Muscle of back (tissue), 13 donors: Measurements from ENCODE around the gene PSMB7. TPM values are rescaled to one million over a fixed set of nuclear protein-coding genes. Genes with fewer than 3 reads are reported as not detected.

Source experiments
- DNase-seq, 3 donors: peaks; one replicate each; pipeline versions ENCODE4 v3.0.0 to v3.0.0-alpha.2; 2013
- long read RNA-seq, 9 donors: transcript quantifications; one replicate each; lab custom pipeline, GENCODE V29; 2026
- polyA plus RNA-seq, 10 donors: library from polyadenylated mRNA; unstranded; fragments of 120-200 nt; gene quantifications; one replicate each; pipeline ENCODE4 v1.2.1, GENCODE V29; 2013; ENCODE audit not compliant: insufficient read length in 10 of 10

PSMB7 gene
- polyA plus RNA-seq = 100 to 1,000 TPM; 155 to 206 (median 185) TPM
- long read RNA-seq, donor 1, transcript PSMB7-201 (8 exons, 980 nt) = major isoform, 67 of 124 reads
- long read RNA-seq, donor 1, partial matches to known transcripts = 51 of 124 reads
- long read RNA-seq, donor 1, other reads (novel, unspliced or antisense) = 6 of 124 reads
- long read RNA-seq, donor 2, transcript PSMB7-201 (8 exons, 980 nt) = major isoform, 76 of 128 reads
- long read RNA-seq, donor 2, partial matches to known transcripts = 41 of 128 reads
- long read RNA-seq, donor 2, other reads (novel, unspliced or antisense) = 11 of 128 reads
- long read RNA-seq, donor 3 = 0 reads
- long read RNA-seq, donor 4, transcript PSMB7-201 (8 exons, 980 nt) = major isoform, 61 of 130 reads
- long read RNA-seq, donor 4, partial matches to known transcripts = 69 of 130 reads
- long read RNA-seq, donor 4, other reads (novel, unspliced or antisense) = 0 of 130 reads
- long read RNA-seq, donor 5, transcript PSMB7-201 (8 exons, 980 nt) = major isoform, 63 of 89 reads
- long read RNA-seq, donor 5, partial matches to known transcripts = 17 of 89 reads
- long read RNA-seq, donor 5, other reads (novel, unspliced or antisense) = 9 of 89 reads
- long read RNA-seq, donor 6, transcript PSMB7-201 (8 exons, 980 nt) = major isoform, 78 of 148 reads
- long read RNA-seq, donor 6, partial matches to known transcripts = 65 of 148 reads
- long read RNA-seq, donor 6, other reads (novel, unspliced or antisense) = 5 of 148 reads
- long read RNA-seq, donor 7, transcript PSMB7-201 (8 exons, 980 nt) = major isoform, 49 of 117 reads
- long read RNA-seq, donor 7, partial matches to known transcripts = 51 of 117 reads
- long read RNA-seq, donor 7, other reads (novel, unspliced or antisense) = 17 of 117 reads
- long read RNA-seq, donor 8, transcript PSMB7-201 (8 exons, 980 nt) = major isoform, 44 of 89 reads
- long read RNA-seq, donor 8, partial matches to known transcripts = 45 of 89 reads
- long read RNA-seq, donor 8, other reads (novel, unspliced or antisense) = 0 of 89 reads
- long read RNA-seq, donor 9, transcript PSMB7-201 (8 exons, 980 nt) = major isoform, 7 of 7 reads
- long read RNA-seq, donor 9, partial matches to known transcripts = 0 of 7 reads
- long read RNA-seq, donor 9, other reads (novel, unspliced or antisense) = 0 of 7 reads

DNA sequence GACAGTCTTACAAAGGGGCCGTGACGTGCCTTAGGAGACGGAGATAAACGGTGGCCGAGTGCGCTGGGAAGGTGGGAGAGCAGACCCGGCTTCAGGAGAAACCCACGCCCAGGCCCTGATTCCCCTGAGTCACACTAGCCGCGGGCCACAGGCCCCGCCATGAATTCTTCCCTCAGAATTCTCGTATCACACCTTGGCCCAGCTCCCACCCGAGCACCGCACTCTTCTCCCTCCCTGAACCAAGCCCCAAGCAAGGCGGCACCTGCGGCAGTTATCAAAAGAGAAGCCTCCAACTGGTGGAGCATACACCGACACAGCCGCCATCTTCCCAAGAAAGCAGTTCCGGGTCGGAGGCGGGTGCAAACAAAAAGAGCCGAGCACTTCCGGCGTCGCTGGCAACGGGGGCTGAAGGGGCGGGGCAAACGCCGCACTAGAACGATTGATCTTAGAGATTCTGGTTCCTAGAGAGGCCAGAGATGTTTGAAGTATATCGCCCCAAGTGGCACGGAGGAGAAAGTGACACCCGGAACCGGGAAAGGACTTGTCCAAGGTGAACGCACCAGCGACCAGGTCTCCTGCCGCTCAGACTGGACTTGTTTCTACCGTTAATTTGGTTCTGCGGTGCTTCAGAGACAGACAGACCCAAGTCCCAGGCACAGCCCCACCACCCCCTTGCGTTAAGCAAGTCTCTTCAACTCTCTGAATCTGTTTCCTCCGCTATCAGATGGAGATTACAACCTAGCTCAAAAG, at the start of gene PSMB7:
TSS of gene PSMB7 (minus strand) at position 341 of the 750 bp plus-strand sequence. CDS start at position 324, 17 bp downstream.
- DNase-seq = peak; percentile 94 to 97 (median 96)

DNA sequence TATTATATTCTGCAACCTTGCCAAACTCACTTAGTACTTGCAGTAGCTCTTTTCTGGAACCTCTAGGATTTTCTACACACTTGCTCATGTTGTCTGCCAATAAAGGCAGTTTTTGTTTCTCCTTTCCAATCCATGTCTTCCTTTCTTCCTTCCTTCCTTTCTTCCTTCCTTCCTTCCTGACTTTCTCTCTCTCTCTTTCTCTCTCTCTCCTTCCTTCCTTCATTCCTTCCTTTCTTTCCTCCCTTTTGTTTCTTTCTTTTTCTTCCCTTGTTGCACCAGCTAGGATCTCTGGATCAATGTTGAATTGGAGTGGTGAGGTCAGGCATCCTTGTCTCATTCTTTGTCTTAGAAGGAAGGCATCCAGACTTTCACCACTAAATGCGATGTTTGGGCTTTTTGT, 47.5 kb upstream of the PSMB7 start:
- no peak for DNase-seq

DNA sequence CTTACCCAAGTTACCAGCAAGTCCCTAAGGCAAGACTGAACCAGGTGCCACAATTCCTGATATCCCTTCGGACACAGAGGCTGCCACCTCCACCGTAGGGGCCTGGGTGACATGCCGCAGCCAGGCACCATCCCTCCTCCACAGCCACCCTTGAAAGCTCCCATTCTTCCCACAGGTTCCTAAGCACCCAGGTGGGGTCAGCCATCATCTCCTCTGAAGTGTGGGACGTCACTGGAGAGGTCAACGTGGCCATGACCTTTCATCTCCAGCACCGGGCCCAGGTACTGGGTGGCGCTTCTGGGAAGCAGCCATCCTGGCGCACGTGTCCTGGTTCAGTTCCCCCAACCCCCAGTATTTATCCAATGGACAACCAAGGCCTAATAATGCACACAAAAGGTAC, 43.2 kb upstream of the PSMB7 start:
- DNase-seq = no peak

DNA sequence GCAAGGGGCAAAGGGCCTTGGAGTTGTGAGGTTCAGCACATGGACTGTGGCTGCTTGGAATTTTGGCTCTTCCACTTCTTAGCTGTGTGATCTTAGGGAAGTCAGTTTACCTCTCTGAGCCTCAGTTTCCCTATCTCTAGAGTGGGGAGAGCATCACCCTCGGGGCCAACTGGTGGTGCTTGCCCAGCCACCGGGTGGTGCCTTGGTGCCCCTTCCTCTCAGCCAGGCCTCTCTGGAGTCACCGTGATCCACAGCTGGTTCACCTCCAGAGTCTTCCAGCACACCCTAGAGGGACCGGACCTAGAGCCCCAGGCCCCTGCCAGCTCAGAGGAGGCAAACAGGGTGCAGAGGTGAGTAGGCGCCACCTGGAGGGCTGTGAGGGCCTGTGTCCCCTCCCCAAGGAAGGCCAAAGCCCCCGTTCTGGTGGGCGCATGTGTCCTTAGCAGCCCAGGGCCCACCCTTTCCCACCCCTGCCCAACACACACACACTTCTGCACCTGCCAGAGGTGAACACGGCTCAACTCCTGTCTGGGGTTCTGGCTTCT, 42.7 kb upstream of the PSMB7 start:
- DNase-seq = no peak

DNA sequence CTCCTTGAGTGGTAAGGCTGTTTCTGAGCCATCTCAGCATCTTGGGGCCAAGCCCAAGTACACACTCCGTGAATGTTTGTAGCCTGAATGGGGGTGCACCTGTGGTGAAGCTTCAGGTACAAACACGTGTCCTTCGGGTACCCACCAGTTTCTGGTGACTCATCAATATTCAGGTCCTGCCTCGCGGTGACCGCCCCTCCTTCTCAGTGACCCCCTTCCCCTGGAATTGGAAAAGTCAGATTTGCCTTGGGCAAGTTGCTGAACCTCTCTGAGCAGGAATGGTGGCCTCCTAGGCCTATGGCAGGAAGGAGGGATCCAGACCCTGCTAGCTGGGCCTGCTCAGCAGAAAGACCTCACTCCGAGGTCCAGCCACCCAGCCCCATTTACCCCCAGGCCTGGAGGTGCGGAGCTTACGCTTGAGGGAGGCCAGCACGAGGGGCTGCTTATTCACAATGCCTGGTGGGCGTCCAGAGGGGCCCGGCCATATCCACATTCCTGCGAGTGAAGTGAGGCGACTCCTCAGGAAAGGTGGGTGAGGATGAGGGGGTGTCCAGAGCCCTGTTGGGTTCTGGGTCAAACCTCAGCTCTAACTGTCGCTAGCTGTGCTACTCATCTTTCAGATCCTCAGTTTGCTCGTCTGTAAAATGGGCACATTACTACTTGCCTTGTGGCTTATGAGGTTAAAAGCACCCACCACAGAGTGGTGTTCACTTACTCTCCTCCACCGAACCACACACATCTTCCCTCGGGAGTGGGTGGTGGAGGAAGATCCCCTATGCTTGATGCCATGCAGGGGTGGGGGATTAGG, 42.0 kb upstream of the PSMB7 start:
- DNase-seq = no peak

DNA sequence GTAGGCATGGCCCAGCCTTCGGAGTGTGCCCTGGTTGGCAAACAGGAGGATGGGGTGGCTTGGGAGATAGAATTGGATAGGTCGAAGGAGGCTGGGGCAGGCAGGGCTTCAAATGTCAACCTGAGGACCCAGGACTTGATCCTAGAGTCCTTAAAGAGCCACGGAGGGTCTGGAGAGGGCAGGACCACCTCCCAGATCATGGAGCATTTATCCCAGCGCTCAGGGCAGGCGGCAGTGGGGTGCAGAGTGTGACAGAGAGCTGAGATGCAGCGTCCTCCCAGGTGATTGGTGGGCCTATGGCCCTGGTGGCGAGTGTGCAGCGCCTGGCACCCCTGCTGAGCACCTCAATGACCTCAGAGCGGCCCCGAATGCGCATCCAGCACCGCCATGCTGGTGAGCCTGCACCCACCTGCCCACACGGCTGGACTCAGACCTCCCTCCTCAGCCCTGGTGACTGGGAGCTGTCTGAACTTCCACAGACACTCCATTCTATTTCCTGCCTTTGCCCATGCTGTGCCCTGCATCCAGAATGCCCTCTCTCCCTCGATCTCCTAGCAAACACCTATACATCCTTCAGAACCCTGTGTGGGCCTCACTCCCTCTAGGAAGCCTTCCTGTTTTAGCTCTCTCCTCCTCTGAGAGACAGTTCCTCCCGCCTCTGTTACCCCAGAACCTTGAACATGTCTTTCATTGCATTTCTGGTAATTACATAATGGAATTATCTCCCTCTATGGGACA, 41.3 kb upstream of the PSMB7 start:
- no peak for DNase-seq

DNA sequence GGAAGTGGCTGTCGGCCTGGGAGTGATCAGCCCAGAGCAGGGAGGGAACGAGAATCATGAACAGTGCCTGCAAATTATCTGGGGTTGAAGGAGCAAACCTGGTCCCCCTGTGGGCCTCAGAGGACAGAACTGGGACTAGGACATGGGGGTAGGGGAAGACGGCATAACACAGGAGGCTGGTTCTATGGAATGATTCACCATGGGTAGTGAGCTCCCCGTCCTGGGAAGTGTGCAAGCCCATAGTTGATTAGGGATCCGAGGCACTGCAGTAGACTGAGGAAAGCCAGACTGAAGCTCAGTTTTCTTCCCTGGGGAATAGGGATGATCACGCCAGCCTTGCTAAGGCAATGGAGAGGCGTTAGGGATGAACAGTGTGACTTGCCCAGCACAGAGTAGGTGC, 40.6 kb upstream of the PSMB7 start:
- DNase-seq = no peak

DNA sequence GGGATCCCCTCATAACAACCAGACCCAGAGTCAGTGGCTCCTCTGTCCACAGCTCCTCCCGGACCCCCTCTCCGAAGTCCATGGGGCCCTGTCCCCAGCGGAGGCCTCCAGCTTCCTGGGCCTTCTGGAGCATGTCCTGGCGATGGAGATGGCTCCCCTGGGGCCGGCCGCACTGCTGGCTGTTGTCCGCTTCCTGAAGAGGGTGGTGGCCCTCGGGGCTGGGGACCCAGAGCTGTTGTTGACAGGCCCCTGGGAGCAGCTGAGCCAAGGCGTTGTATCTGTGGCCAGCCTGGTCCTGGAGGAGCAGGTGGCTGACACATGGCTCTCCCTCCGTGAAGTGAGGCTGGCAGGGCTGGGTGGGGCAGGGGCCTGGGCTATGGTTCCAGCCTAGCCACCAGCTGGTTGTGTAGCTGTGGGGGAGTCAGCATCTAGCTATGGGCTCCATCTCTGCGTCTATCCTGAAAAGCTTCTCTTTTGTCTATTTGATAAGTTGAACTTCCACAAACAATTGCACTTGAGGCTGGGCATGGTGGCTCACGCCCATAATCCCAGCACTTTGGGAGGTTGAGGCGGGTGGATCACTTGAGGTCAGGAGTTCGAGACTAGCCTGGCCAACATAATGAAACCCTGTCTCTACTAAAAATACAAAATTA, 39.7 kb upstream of the PSMB7 start:
- no peak for DNase-seq

DNA sequence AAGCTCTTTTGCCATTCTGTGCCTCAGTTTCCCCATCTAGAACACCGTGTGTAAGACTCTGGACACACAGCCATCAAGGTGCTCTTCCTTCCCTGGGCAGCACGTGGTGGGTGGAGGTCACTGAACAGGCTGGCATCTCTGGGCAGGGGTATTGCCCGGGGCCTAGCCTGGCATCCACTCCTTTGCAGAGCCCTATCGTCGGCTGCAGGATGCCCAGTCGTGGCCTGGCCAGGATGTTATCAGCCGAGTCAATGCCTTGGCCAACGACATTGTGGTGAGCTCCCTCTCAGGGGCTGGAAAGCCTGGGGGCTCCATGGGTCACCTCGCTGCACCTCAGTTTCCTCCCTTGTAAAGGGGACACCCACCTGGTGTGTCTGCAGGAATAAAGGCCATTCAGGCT, 39.1 kb upstream of the PSMB7 start:
- DNase-seq = no peak

DNA sequence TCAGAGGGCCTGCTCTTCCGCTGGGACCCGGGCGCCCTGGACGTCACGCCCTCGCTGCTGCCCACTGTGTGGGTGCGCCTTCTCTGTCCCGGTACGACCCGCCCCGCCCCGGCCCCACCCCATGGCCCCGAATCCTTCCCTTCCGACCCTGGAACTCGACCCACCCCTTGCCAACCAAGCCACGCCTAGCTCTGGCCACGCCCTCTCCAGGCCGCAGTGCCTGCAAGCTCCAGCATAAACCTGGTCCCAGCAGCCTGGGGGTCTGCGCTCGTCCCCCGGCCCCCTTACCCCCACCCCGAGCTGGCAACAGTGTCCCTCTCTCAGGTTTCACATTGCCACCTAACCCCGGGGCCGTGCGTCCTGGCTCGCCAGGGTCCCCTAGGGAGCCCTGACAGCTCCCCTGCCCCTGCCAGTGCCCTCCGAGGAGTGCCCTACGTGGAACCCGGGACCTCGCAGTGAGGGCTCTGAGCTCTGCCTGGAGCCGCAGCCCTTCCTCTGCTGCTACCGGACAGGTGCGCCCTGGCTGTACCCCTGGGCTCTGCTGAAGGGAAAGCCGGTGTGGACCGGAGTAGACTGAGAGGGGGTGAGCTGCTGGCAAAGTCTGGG, 38.4 kb upstream of the PSMB7 start:
- DNase-seq = no peak

DNA sequence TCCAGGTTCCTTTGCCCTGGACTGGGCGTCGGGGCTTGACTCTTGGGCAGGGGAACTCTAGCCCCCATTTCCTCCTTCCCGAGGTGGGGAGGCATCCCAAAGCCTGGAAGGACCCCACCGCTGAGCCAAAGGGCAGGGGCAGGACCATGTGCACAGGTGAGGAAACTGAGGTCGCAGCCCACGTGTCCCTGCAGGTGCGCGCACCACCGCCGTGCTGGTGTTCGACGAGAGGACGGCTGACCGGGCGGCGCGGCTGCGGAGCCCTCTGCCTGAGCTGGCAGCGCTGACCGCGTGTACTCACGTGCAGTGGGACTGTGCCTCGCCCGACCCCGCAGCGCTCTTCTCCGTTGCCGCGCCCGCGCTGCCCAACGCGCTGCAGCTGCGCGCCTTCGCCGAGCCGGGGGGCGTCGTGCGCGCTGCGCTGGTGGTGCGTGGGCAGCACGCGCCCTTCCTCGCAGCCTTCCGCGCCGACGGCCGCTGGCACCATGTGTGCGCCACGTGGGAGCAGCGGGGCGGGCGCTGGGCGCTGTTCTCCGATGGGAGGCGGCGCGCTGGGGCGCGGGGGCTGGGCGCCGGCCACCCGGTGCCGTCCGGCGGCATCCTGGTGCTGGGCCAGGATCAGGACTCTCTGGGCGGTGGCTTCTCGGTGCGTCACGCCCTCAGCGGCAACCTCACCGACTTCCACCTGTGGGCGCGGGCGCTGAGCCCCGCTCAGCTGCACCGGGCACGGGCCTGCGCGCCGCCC, 37.8 kb upstream of the PSMB7 start:
- no peak for DNase-seq

DNA sequence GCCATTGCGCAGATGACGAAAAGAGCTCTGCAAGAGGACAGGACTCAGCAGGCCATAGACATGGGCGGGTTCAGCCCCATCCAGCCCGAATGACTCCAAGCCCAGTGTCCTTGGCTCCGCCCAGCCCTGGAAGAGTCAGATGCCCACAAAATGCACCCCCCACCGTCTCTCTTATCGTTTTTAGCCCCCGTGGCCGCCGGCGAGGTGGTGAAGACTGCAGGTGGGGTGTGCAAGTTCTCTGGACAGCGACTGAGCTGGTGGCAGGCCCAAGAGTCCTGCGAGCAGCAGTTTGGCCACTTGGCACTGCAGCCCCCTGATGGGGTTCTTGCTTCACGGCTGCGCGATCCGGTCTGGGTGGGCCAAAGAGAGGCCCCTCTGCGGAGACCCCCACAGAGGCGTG, 37.1 kb upstream of the PSMB7 start:
- DNase-seq = no peak

DNA sequence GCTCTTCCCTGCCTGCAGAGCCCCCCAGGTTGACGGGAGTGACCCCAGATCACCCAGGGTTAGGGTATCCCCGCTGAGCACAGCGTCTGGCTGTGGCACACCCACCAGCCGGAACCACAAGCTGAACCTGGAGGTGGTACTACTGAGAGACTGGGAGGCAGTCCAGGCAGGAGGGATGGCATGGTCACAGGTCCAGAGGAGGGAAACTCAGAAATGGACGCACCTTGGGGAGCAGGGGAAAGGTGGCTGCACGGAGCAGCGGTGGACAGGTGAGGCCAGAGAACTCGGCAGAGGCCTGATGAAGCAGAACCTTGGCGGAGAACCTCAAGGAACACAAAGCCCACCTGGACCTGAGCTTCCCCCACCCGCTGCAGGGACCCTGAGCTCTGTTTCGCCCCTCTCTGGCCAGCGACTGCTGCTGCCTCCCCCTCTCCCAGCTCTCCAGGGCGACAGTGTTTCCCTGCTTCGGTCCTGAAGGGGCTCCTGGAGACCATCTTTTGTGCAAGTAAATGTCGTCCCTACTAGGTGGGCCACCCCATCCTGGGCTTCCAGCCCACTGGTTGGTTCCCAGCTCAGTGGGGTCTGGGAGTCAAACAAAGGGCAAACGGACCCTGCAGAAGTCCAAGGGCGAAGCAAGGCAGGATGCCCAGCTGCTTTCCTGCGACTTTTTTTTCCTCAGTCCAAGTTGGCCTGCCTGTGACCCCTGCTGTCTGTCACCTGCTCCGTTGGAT, 35.9 kb upstream of the PSMB7 start:
- DNase-seq = no peak

DNA sequence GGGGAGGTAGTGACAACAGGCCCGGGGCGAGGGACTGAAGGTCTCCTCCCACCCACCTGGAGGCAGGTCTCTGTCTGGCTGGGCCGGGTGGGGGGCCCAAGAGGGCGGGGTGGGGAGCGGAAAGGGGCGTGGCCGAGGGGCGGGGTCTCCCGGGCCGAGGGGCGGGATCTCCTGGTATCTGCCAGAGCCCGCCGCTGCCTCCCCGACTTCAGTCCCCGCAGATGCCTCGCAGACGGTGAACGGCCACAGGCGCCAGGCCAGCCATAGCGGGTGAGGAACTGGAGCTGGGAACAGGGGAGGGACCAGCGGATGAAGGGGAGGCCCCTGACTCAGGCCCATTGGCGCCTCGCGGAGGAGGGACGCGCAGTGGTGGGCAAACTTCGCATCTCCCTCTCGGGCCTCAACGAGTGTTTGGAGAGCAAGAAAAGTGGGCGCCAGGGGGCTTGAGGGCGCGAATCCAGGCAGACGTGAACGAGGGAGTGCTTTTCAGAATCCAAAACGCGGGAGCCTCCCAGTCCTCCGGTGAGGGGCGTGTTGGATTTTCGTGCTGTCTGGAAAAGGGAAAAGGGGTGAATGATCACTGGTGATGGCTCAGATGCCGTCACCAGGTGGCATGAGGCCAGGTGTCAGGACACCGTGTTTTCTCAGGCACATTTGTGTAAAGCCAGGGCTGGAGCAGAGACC, 35.1 kb upstream of the PSMB7 start, which contains the start of gene ADGRD2:
TSS of gene ADGRD2 (plus strand) at position 211 of the 684 bp plus-strand sequence. CDS start 1,216 bp downstream, outside the sequence.
- DNase-seq = peak in 1 of 3 donors; percentile 53

DNA sequence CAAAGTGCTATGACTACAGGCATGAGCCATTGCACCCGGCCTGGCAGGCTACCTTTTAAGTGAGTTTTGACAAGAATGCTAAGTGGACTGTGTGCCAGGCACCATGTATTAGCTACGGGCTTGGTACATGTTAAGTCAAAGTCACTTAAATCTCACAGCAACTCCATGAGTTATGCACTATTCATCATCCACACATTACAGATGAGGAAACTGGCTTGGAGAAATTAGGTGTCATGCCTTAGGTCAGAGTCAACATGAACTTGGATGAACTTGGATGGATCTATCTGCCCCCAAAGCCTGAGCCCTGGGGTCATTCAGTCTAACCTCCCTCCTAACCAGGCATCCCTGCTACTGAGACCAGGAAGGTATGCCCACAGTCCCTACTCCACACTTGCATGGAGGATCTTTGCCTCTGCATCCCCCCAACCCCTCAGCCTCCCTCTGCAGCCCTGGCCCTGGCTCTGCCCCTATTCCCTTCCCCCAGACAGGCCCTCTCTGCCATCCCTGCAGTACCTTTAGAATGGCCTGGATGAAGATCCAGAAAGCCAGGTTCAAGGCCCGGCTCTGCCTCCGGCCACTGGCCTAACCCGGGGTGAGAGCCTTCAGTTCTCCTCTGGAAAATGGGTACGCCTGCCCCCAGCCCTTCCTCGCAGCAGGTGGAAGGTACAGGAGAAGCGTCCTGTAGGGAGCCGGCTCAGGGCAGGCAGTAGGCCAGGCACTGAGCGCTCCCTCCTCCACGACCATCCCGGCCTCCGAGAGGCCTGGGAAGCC, 34.3 kb upstream of the PSMB7 start:
- DNase-seq = no peak

DNA sequence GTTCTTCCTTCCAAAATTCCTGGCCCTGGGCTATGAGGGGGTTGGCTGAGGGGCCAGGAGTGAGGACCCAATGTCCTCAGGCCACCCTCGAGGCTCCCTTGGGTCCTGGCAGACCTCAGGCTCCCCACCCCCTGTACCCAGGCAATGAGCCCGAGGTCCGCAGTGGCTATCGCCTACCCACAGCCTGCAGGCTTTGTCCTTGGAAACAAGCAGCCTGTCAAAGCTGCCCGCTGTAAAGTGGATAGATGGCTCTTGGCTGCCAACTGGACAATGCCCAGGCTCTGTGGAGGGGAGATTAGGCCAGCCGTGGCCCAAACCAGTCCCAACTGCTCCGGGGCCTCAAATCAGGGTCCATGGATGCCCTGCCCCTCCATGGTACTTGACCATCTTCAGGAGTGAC, 32.8 kb upstream of the PSMB7 start:
- no peak for DNase-seq
